C4-2B (cell line): ENCODE measurements around the gene PTPN18.

ENCODE experiments used
- H3K27ac ChIP-seq: fragments of 450-650 bp; 2 replicates; pipeline ENCODE4 v1.5.1; 2017
- CTCF ChIP-seq: fragments of 450-650 bp; conservative IDR thresholded peaks from 2 replicates; pipeline ENCODE4 v1.5.1; 2017; ENCODE audit warnings: mild to moderate bottlenecking
- ZFX ChIP-seq: fragments of 450-650 bp; IDR thresholded peaks from 2 replicates; pipeline ENCODE4 v1.6.1; 2017

Gene PTPN18

GRCh38 chr2:130336150-130336876 is 19.5 kb upstream of the PTPN18 start:
- H3K27ac ChIP-seq = no peak overlapping the region
- TF ChIP-seq CTCF = no peak
- no peak for TF ChIP-seq ZFX

GRCh38 chr2:130336877-130337734 is 18.8 kb upstream of the PTPN18 start:
- peak overlapping the region; percentile 37 for H3K27ac ChIP-seq

DNA sequence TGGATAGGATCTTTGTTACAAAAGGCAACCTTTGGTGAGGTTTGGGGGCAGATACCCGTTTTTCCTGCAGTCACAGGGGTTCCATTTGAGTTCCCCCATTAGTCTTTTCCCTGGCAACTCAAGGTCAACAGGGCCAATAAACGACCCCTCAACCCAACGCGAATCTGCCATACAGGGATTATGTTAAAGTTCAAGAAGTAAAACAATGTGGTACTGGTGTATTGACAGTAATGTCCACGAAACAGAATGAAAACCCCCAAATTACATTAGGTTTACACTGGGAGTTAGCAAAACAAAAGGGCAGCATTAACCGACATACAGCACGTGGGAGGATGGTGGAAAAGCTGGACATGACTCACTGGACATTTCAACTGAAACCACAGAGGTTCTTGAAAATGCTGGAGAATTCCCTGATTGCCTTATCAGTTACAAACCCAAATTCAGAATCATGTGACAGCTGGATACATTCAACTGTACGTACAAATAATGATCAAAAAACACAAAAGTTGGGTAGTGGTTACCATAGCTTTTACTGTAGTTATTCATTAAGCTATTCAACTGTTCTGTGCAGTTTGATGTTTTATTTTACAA is 18.0 kb upstream of the PTPN18 start:
- no peak for TF ChIP-seq ZFX
- TF ChIP-seq CTCF = no peak
- H3K27ac ChIP-seq = peak overlapping the region; percentile 37

More at GRCh38 chr2:130336877-130337734, 18.8 kb upstream of the PTPN18 start:
- TF ChIP-seq CTCF = no peak; the same call in 1 of the 2 replicates
- no peak for TF ChIP-seq ZFX

GRCh38 chr2:130338793-130339345 is 17.0 kb upstream of the PTPN18 start:
- TF ChIP-seq CTCF = no peak
- no peak for TF ChIP-seq ZFX

GRCh38 chr2:130339885-130340745 is 15.7 kb upstream of the PTPN18 start:
- TF ChIP-seq ZFX (no peak), CTCF (no peak)
- H3K27ac ChIP-seq = no peak overlapping the region

More at GRCh38 chr2:130338793-130339345, 17.0 kb upstream of the PTPN18 start:
- no peak overlapping the region for H3K27ac ChIP-seq

DNA sequence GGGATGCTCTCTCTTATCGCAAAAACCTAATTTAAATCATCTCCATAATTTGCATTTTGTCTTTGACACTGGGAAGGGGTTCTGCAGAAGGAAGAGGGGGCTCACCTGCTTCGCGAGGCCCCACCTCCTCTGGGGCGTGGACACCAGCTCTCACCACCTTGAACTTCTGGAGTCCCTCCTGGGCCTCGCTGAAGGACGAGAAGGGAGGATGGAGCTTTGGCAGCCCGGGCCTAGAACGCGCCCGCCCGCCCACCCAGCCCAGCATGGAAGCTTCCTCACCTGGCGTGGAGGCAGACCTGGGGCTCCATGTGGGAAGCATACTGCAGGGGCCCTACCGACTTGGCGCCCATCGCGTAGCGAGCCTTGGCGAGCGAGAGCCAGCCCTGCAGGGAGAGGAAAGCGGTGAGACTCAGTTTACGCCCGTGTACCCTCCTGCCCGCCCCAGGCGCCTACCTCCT is 14.3 kb upstream of the PTPN18 start:
- TF ChIP-seq CTCF (no peak), ZFX (no peak)
- H3K27ac ChIP-seq = peak overlapping the region; percentile 76
